ENCODE results near the gene ELAVL3.
A peak's percentile ranks its signal among the peaks of the same experiment; 100 is the strongest.

The ELAVL3 gene

GRCh38 chr19:11496391-11497163 is 15.7 kb upstream of the ELAVL3 start:
- peak; percentile 74 for TF ChIP-seq CTCF (IDR thresholded peaks at IDR 0.05)

- no peak for TF ChIP-seq CTCF (IDR thresholded peaks at IDR 0.05)
Observed at GRCh38 chr19:11495885-11496284, 15.0 kb upstream of the ELAVL3 start.

- no peak for TF ChIP-seq CTCF (IDR thresholded peaks at IDR 0.05)
Observed at GRCh38 chr19:11495481-11495880, 14.6 kb upstream of the ELAVL3 start.

GRCh38 chr19:11494634-11495285 is 13.9 kb upstream of the ELAVL3 start:
- no peak for TF ChIP-seq CTCF (IDR thresholded peaks at IDR 0.05)

- no peak for TF ChIP-seq CTCF (IDR thresholded peaks at IDR 0.05)
Observed at GRCh38 chr19:11489378-11489777, 8.5 kb upstream of the ELAVL3 start.

- TF ChIP-seq CTCF (IDR thresholded peaks at IDR 0.05), result no peak
Observed at GRCh38 chr19:11486661-11487503, 6.0 kb upstream of the ELAVL3 start.

GRCh38 chr19:11485245-11485837 is 4.5 kb upstream of the ELAVL3 start:
- no peak for TF ChIP-seq CTCF (IDR thresholded peaks at IDR 0.05)
